SK-N-MC (cell line): Measurements from ENCODE around the gene ANKS6.

ENCODE experiments used
- EZH2 ChIP-seq: fragments of 200-600 bp; sonication (generic); IDR thresholded peaks from one replicate; pipeline ENCODE4 v1.6.1; 2017; ENCODE audit warnings: antibody characterized with exemption
- POLR2AphosphoS5 ChIP-seq: IDR thresholded peaks from 2 replicates; pipeline ENCODE4 v1.6.1; 2012; ENCODE audit warnings: mild to moderate bottlenecking, low read depth, low read length, borderline replicate concordance

DNA sequence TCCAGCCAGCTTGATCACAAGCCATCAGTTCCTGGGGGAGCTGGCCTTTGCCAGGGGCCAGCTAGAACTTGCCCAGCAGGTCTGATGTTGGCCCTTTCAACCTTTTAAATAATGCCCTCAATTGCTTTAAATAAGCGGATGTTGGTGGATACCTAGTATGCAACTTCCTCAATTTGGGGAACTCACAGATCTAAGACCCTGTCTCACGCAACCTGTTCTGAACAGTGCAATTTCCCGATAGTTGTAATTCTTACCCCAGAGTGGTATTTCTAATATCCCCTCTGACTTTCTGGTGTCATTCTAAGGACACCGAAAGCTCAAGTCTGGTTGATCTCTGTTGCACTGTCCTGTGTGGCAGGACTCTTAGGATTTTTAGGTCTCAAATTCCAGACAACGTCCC is 34.2 kb upstream of the ANKS6 start:
- TF ChIP-seq POLR2AphosphoS5 (no peak), EZH2 (no peak)
